ENCODE data around the gene BMX. TPM values are rescaled to one million over a fixed set of nuclear protein-coding genes. Genes with fewer than 3 reads are reported as not detected.

The BMX gene
- total and polyA plus RNA-seq, 9 of the 15 experiments (the other 6 are each of a cell fraction or from before 2014, with no cell fraction given): 0.45 to 4.2 (median 1.8) TPM

- peak overlapping the region; percentile 44 for H3K4me3 ChIP-seq
- intact Hi-C loops (cut with micrococcal nuclease): loop anchor here (2.0 kb wide), 1 partner anchor 22 kb away; no protein-coding TSS in a partner anchor
These were observed 8.1 kb upstream of the BMX start for GRCh38 chrX:15492469-15492868.

More at GRCh38 chrX:15492469-15492868, 8.1 kb upstream of the BMX start:
- H3K9me1 ChIP-seq (ENCODE audit: control insufficient read depth, insufficient read depth, low read length): no peaks in the 10 kb centered on the region
- H3K9me3 ChIP-seq (replicated peaks; ENCODE audit: control insufficient read depth, insufficient read depth, low read depth, low read length): no peaks in the 10 kb centered on the region
- H3K79me2 ChIP-seq (ENCODE audit: control insufficient read depth, insufficient read depth, low read length): no peaks in the 10 kb centered on the region; the same call in 2 of the 3 replicates
- FAIRE-seq (peak; percentile 82), ATAC-seq (peak; percentile 2; the same call in 1 of the 3 replicates), DNase-seq (ENCODE audit: extremely low read depth in 1 of 4, low spot score in 3 of 4) (peak in 3 of 4 experiments; percentile 11 to 37 (median 19))
- H3K27ac ChIP-seq (ENCODE audit: extremely low read depth, low read depth, low read length): peak overlapping the region; percentile 77; the same call in 2 of the 3 replicates
- peak overlapping the region; percentile 97 for H2AFZ ChIP-seq (ENCODE audit: low read depth, low read length)
- 0 out of 2 replicates have a peak, but pooled peaks have one; percentile 21 for TF ChIP-seq ZBTB40 (IDR thresholded peaks at IDR 0.05)
- TF ChIP-seq ZBTB40 (CRISPR knock-in tag; IDR thresholded peaks at IDR 0.05): no peak
- no peak for TF ChIP-seq CTBP1 (IDR thresholded peaks at IDR 0.05; ENCODE audit: borderline replicate concordance)
- H3K4me1 ChIP-seq (replicated peaks in 1 of 2; ENCODE audit: control insufficient read depth in 2 of 2, insufficient read depth in 2 of 2, low read length in 2 of 2): peaks cover 10 to 18% of the 10 kb centered on the region in 2 experiments; a peak in 3 of 5 replicates
- no peaks in the 10 kb centered on the region for H4K20me1 ChIP-seq (replicated peaks; ENCODE audit: control insufficient read depth, insufficient read depth, low read length)
- no peaks in the 10 kb centered on the region for H3K27me3 ChIP-seq (ENCODE audit: control insufficient read depth in 2 of 2, insufficient read depth in 2 of 2, low read length in 2 of 2)
- 5% methylated on average over 5 of the region's 5 CpGs for WGBS (ENCODE audit: insufficient coverage, low coverage, missing lambda C conversion rate)
- no peaks in the 10 kb centered on the region; the same call in 2 of the 3 replicates for H3K36me3 ChIP-seq (ENCODE audit: control insufficient read depth, insufficient read depth, low read length)
- in situ Hi-C loops (cut with MboI): no loop called here
- POLR2A ChIA-PET: interaction anchor here (0.9 to 1.4 kb wide), 4 partner anchors 19 to 142 kb away, joined by 3 to 4 read pairs (median 4); no protein-coding TSS in a partner anchor
- H3K9ac ChIP-seq (ENCODE audit: insufficient read depth in 1 of 2, low read depth in 2 of 2, low read length in 2 of 2): peak overlapping the region in 1 of 2 experiments; percentile 58; a peak in 2 of 4 replicates
- H3K4me2 ChIP-seq (ENCODE audit: insufficient read depth, low read length): peak overlapping the region; percentile 80
- CTCF ChIA-PET (ENCODE audit: low intra/inter-chr PET ratio): interaction anchor here (0.5 to 1.3 kb wide), 2 partner anchors 73 to 1722 kb away, joined by 3 to 7 read pairs; no protein-coding TSS in a partner anchor
- no TSS peak for BruUV-seq (replicated peaks)
